CD4-positive, alpha-beta T cell treated with Interleukin-10 for 1 hour (primary cell): ENCODE results near the gene IPO13.

Experiments used
- DNase-seq: peaks from one replicate; pipeline ENCODE4 v3.0.0-alpha.2; 2020

The IPO13 gene, protein sequence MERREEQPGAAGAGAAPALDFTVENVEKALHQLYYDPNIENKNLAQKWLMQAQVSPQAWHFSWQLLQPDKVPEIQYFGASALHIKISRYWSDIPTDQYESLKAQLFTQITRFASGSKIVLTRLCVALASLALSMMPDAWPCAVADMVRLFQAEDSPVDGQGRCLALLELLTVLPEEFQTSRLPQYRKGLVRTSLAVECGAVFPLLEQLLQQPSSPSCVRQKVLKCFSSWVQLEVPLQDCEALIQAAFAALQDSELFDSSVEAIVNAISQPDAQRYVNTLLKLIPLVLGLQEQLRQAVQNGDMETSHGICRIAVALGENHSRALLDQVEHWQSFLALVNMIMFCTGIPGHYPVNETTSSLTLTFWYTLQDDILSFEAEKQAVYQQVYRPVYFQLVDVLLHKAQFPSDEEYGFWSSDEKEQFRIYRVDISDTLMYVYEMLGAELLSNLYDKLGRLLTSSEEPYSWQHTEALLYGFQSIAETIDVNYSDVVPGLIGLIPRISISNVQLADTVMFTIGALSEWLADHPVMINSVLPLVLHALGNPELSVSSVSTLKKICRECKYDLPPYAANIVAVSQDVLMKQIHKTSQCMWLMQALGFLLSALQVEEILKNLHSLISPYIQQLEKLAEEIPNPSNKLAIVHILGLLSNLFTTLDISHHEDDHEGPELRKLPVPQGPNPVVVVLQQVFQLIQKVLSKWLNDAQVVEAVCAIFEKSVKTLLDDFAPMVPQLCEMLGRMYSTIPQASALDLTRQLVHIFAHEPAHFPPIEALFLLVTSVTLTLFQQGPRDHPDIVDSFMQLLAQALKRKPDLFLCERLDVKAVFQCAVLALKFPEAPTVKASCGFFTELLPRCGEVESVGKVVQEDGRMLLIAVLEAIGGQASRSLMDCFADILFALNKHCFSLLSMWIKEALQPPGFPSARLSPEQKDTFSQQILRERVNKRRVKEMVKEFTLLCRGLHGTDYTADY

DNA sequence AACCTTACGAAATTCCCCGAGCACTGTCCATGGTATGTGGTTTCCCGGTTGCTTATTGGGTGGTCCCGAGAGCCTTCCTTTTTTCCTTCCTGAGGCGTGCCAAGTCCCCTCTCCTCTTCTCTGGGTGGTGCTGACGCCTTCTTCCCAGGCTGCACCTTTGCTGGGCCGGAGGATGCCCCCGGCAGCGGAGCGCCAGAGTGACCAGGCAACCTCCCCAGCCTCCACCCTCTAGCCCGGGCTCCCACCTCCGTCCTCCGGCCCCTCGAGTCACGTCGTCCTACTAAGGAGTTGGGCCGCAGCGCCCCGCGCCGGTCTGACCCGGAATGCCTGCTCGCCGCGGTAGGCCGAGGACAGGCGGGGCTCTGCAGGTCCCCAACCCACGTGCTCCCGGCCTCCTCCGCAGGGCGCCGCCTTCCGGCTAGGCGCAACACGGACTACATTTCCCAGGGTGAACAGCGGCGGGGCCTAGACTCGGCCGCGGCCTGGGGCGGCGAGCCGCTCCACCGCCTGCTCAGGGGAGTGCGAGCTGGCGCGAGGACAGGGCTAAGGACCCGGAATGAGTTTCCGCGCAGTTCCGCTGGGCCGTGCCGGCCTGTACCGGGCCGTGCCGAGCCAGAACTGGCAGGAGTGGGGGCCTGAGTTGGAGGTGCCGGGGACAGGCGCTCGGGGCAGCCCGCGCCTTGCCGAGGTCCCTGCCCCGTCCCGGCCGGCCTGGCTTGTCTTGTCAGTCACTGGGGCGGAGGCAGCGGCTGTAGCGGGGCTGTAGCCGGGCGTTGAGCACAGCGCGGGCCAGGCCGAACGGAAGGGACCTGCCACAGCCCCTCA lies at the start of gene IPO13:
IPO13 (plus strand) TSS at position 715 of the 825 bp plus-strand sequence. CDS start 651 bp downstream, outside the sequence.
- peak; percentile 96 for DNase-seq

DNA sequence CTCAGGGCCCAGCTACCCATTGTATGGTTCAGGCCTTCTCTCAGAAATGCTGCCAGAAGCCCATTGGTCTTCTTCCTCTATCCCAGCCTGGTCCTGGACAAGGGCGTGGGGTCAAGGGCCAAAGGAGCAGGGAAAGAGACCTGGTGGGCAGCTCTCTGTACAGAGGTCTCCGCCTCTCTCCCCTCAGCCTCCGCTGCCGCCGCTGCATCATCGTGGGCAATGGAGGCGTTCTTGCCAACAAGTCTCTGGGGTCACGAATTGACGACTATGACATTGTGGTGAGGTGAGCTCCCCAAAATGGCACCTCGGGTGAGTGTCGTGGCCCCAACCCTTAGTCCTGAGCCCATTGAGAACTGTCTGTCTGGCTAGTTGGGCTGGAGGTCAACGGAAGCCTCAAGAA lies 47.8 kb upstream of the IPO13 start:
- no peak for DNase-seq

DNA sequence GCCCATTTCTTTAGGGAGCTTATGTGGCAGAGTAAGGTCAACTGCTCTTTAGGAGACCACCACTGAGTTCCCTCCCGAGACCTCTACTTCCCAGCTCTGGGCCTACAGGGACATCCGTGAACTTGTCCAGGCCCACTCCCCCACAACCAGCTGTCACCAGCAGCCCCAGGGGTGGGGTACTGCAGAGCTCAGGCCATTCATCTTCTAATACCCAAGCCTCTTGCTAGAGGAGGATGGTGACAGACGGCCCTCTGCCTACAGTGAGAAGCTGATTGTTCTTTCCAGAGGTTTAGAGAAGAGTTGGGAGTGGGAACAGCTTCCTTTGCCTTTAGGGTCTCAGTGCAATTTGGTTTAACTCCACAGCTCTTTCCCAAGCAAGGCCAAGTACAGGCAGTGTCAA lies 46.4 kb upstream of the IPO13 start:
- no peak for DNase-seq

DNA sequence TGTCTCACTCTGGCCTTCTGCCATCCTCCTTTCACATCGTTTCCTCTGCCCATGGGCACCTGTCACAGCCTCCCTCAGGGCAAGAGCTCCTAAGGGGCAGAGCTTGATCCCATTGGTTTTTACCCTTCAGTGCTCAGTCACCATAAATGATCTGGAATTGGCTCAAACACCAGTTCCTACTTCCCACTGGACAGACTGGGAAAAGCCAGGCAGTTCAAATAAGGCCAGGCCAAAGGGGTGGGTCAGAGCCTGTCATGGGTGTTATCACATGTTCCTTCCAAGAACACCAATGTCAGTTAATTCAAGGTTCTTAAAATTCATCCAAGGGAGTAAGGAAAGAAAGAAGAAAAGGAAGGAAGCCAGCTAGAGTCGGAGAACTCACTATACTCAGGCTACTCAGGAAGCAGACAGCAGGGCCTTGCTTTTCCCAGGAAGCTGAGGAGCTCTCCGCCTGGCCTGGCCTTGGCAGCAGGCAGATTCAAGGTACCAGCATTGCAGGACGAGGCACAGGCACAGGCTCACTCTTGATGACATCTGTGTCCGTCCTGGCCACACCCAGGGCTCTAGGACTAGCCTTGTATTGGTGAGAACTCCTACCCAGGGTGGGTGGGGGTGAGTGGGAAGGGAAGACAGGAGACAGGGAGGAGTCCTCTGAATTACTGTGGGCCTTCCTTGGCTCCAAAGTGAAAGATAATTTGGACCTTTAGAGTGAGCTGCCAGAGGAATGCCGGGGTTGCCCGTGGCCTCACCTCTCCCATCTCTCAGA lies 45.4 kb upstream of the IPO13 start:
- no peak for DNase-seq

DNA sequence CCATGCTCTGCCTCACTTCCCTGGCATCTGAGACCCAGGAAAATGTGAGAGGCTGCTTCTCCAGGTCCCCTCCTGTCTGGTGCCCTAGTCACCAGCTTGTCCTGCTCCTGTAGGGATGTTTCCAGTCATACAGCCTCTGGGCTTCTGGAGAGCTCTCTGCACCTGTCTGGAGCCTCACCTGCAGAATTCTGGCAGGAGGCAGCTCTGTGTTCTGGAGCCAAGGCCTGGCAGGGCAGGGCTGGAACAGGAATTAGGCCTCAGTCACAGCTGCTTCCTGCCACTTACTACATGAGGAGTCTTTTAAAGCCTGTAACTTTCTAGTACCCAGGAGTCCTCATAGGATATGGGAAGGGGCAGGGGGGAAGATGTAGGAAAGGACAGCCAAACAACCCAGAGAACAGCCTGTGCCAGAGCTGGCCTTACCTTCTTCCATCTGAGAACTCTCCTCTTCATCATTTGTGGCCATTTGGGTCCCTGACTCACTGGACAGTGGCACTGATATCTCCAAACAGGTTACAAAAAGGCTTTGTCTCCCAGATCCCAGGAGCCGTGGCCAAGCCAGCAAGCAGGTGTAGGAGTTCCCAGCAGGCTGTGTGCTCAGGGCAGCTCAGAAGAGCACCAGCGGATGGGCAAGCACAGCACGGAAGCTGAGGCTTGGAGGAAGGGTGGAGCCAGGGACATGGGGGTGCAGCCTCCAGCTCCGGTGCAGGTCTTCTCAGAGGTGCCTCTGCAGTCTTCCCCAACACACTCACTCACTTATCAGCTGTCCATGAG lies 44.5 kb upstream of the IPO13 start:
- DNase-seq: no peak

DNA sequence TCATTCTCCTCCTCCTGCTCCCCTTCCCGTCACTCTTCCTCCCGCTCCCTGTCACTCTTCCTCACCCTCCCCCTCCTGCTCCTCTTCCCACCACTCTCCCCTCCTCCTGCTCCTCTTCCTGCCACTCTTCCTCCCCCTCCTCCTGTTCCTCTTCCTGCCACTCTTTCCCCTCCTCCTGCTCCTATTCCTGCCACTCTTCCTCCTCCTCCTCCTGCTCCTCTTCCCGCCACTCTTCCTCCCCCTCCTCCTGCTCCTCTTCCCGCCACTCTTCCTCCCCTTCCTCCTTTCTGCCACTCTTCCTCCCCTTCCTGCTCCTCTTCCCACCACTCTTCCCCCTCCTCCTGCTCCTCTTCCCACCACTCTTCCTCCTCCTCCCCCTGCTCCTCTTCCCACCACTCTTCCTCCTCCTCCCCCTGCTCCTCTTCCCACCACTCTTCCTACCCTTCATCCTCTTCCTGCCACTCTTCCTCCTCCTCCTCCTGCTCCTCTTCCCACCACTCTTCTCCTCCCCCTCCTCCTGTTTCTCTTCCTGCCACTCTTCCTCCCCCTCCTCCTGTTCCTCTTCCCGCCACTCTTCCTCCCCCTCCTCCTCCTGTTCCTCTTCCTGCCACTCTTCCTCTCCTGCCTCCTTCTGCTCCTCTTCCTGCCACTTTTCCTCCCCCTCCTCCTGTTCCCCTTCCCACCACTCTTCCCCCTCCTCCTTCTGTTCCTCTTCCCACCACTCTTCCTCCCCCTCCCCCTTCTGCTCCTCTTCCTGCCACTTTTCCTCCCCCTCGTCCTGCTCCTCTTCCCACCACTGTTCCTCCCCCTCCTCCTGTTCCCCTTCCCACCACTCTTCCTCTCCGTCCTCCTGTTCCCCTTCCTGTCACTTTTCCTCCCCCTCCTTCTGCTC lies 41.8 kb upstream of the IPO13 start:
- no peak for DNase-seq

DNA sequence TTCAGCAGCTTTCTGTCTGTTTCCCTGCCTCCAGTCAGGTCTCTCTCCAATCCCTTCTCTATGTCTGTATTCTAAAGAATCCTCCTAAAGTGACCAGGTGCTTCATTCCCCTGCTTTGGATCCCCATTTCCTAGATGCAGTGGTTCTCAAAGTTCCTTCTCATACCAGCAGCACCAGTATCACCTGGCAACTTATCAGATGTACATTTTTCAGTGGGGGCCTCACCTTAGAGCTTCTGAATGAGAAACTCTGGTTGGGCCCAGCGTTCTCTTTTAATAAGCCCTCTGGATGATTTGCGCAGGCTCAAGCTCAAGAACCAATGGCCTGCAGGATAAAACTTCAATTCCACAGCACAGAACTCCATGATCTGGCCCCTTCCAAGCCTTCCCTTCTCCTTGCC lies 38.5 kb upstream of the IPO13 start:
- DNase-seq: no peak

DNA sequence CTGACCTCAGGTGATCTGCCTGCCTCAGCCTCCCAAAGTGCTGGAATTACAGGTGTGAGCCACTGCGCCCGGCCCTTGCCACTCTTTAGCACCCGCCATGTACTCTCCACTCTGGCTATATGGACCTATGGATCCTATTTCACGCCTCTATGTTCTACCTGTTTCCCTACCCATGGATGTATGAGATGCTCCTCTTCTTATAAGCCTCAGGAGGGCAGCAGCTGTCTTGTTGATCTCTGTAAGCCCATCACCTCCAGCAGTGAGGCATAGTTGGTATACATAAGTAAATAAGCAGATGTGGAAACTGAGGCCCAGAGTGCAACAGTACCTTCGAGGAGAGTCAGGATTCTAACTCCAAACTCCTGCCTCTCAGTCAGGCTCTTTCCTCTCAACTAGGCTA lies 37.9 kb upstream of the IPO13 start:
- DNase-seq: no peak

DNA sequence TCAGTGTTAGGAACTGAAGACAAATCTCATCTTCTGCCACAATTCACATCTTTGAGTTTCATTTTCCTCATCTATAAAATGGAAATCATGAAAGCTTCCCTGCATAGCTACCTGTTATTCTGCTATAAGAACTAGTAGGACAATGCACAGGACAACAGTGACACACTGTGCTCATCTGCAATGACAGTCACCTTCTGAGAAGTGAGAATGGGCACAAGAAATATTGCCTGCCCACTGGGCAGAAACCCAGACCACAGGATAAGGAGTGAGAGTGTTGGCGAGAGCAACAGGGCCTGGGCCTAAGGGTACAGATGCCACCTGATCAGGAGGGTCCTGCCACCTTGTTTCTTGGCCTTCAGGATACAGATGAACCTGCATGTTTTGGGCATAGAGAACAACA lies 36.4 kb upstream of the IPO13 start:
- DNase-seq: no peak

DNA sequence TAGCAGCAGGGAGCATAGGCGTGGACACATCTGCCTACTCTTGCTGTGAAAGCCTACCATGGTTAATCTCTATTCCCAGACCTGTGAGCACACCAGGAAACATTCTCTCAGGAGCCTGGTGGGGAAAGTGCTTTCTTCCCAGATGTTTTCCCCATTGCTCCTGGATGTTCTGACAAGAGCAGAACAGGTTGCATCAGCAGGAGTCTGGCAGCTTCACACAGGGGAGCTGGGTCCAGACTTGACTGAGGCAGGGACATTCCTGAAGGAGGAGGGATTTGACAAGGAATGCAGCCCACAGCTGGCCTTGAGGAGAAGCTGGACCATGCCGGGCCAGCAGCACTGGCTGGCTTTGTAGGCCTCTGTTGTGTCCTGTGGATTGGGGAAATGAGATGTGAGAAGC lies 34.1 kb upstream of the IPO13 start:
- no peak for DNase-seq

DNA sequence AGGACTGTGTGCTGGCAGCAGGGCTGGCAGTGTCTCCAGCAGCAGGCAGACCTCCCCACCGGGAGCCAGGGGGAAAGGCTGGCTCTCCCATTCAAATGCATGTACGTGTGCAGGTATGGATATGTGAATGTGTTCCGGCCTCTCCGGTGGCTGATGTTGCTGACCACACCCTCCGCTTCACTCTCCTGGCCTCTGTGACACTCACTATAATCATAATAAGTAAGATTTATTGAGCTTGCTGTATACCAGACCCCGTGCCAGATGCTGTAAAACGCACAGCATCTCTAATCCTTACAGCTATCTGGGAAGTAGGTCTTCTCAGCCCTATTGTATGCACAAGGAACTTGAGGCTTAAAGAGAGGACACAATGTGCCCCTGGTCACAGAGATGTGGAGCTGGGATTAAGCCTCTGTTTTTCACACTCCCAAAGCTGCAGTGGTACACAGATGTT lies 33.7 kb upstream of the IPO13 start:
- no peak for DNase-seq

DNA sequence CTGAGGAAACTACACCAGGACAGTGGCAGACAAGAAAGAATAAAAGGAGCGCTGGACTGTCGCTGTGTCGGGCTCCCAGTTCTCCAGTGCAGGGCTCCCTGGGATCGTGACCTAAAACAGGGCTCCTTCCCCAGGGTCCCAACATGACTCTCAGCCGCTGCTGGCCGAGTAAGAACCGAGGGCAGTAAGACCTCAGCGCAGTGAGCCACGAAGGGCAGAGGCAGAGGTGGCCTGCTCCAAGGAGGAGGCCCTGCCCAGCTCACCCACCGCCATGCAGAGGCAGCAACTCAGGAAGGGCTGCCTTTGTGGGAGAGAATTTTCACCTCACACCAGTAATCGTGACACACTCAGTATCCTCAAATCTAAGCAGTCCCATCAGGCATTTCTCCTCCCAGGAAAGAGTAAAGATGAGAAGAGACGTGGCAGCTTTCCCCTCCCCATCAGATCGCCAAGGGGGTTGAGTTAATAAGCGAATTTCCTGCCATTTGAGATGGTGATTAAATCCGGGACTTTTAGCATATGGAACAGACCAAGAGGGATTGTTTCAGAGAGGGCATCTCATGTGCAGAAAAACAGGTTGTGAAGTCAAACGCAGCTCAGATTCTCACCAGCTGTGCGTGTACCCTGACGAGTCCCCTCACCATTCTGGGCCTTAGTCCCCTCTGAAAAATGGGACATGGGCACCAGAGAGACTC lies 32.9 kb upstream of the IPO13 start:
- no peak for DNase-seq

DNA sequence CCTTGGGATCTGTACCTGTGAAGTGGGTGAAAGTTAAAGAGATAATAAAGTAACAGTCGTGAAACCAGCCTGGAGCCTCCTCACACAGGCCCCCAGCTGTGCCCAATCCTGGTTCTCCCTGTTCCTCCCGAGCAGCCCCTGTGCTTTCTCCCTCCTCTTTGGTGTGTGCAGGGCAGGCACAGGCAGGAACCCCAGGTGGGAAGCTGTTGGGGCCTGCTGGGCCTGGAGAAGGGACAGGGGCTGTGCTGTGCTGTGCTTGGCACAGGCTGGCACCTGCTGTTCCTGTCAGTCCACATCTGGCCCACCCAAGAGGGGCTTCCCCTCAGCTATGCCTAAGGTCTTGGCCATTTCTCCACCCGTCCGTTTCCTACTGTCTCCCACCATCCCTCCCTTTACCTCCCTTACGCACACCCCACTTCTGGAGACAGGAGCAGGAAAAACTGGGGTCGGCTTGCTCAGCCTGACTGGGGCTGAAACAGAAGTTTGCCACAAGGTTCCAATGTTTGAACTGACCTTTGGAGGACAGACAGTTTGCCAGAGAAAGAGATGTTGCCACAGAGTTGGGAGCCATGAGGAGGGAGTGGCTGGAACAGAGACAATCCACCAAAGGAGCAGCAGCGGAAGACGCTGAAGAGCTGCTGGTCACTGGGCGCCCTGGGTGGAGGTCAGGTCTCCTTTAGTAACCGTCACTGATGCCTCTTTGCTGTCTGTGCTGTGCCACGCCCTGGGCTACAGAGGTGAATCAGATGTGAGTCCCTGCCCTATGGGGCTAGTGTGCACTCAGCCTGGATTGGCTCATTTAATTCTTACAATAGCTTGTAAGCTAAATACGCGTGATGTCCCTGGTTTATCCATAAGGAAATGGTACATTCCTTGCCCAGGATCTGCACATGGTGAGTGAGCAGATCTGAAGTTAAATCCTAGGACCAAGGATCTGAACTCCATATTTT lies 31.9 kb upstream of the IPO13 start:
- no peak for DNase-seq

DNA sequence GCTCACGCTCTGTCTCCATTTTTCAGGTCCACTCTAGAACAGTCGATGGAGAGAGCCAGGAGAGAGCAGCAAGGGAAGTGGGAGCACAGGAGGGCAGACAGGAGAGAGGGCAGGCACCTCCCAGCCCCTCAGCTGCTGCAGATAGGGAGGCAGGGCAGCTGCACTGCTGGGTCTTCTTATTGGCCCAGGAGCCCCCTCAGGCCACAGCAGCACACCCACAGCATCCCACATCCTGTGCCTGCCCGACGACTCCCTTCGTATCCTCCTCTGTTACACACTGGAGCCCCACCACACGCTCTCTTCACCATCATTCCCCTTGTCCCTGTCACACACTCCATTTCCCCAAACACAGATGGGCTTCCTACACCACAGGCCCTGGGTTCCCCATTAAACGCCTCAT lies 26.8 kb upstream of the IPO13 start:
- DNase-seq: no peak

DNA sequence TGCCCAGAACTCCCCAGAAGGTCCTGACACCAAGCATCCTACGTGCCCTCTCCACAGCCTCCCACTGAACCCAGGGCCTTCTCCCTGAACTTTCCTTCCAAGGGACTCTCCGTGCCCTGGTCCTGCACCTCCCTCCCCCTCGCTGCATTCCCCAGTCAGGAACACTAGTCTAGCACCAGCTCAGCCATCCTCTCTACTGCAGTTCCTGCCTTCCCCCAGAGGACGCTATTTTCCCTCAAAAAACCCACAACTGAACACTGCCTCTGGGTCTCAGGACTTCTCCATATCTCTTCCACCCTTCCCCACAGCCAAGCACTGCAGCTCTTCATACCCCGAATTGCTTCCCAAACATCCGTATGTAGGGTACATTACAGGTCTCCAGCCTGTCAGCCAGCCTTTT lies 25.7 kb upstream of the IPO13 start:
- no peak for DNase-seq

DNA sequence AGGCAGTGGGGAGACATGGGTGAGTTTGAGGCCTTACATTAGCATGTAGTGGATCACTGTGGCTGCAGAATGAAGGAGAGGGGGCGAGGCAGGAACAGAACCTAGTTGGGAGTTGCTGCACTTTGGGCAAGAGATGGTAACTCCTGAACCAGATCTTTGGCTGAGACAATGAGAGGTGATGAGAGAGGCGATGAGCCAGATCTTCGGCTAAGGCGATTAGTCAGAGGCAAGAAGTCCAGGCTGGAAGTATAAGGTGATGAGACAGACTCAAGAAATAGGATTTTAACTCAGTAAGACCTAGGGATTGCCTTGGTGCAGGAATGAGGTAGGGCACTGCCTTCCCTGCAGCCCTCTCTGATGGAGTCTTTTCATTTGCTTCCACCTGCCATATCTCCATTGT lies 22.2 kb upstream of the IPO13 start:
- DNase-seq: no peak

DNA sequence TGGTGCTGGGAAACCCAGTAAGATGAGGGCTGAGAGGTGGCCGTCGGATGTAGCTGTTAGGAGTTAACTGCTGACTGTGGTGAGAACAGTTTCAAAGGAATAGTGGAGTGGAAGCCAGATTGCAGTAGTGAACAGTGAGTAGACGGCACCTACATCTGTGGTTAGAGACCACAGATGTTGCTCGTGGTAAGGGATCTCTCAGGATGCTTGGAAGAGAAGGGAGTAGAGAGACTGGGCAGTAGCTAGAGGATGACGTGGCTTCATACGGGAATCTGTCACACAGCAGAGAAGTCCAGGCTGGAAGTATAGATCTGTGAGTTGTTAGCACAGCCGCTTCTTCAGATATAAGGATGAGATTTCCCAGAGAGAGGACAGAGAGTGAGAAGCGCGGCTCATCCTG lies 20.9 kb upstream of the IPO13 start:
- no peak for DNase-seq

DNA sequence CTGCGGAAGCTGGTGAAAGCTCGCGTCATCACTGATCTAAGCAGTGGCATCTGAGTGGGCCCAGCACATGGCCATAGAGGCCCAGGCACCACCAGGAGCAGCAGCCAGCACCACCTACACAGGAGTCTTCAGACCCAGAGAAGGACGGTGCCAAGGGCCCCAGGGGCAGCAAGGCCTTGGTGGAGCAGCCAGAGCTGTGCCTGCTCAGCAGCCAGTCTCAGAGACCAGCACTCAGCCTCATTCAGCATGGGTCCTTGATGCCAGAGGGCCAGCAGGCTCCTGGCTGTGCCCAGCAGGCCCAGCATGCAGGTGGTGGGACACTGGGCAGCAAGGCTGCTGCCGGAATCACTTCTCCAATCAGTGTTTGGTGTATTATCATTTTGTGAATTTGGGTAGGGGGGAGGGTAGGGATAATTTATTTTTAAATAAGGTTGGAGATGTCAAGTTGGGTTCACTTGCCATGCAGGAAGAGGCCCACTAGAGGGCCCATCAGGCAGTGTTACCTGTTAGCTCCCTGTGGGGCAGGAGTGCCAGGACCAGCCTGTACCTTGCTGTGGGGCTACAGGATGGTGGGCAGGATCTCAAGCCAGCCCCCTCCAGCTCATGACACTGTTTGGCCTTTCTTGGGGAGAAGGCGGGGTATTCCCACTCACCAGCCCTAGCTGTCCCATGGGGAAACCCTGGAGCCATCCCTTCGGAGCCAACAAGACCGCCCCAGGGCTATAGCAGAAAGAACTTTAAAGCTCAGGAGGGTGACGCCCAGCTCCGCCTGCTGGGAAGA lies 16.4 kb upstream of the IPO13 start:
- no peak for DNase-seq
